Activated CD8-positive, alpha-beta memory T cell treated with anti-CD3 and anti-CD28 coated beads, Interleukin-2, amount 50 U/mL, for 4 hours (primary cell): ENCODE measurements around the gene SRPRB.
"Not testable (repeated sequence)": the region's sequence is repeated elsewhere in the genome, so short reads cannot be mapped to it uniquely, and the experiment has no call there.

Experiments used
- DNase-seq: peaks from one replicate; pipeline ENCODE4 v3.0.0-alpha.2; 2020

SRPRB gene

GRCh38 chr3:133779626-133780203 lies 25.9 kb upstream of the SRPRB start:
- DNase-seq: no peak

- DNase-seq: not testable (repeated sequence)
Measured at GRCh38 chr3:133780756-133781155, 24.9 kb upstream of the SRPRB start.

GRCh38 chr3:133781570-133781969 lies 24.0 kb upstream of the SRPRB start:
- DNase-seq: no peak

- DNase-seq: no peak
Measured at GRCh38 chr3:133782454-133782853, 23.2 kb upstream of the SRPRB start.

GRCh38 chr3:133783762-133784161 lies 21.9 kb upstream of the SRPRB start:
- DNase-seq: no peak

GRCh38 chr3:133788024-133788423 lies 17.6 kb upstream of the SRPRB start:
- no peak for DNase-seq

- DNase-seq: no peak
Measured at GRCh38 chr3:133792171-133792763, 13.3 kb upstream of the SRPRB start.

- DNase-seq: no peak
Measured at GRCh38 chr3:133797396-133798105, 8.1 kb upstream of the SRPRB start.

GRCh38 chr3:133799794-133800585 lies 5.6 kb upstream of the SRPRB start:
- no peak for DNase-seq

- no peak for DNase-seq
Measured at GRCh38 chr3:133803469-133803868, 2.1 kb upstream of the SRPRB start.

GRCh38 chr3:133804896-133805295 lies 719 bp upstream of the SRPRB start:
- no peak for DNase-seq

- DNase-seq: no peak
Measured at GRCh38 chr3:133805384-133805701, 272 bp upstream of the SRPRB start.

- no peak for DNase-seq
Measured at GRCh38 chr3:133812872-133813271, 7.3 kb downstream of the SRPRB start.

- no peak for DNase-seq
Measured at GRCh38 chr3:133815386-133815785, 9.8 kb downstream of the SRPRB start.

- no peak for DNase-seq
Measured at GRCh38 chr3:133820129-133820528, 14.5 kb downstream of the SRPRB start.

GRCh38 chr3:133820889-133821675 lies 15.5 kb downstream of the SRPRB start:
- DNase-seq: no peak

- DNase-seq: no peak
Measured at GRCh38 chr3:133821767-133822638, 16.4 kb downstream of the SRPRB start.

GRCh38 chr3:133824961-133825485 lies 19.4 kb downstream of the SRPRB start:
- no peak for DNase-seq

- DNase-seq: no peak
Measured at GRCh38 chr3:133825969-133826727, 20.5 kb downstream of the SRPRB start.

- DNase-seq: no peak
Measured at GRCh38 chr3:133827136-133827535, 21.5 kb downstream of the SRPRB start.

- no peak for DNase-seq
Measured at GRCh38 chr3:133827684-133828083, 22.1 kb downstream of the SRPRB start.
